Measurements from ENCODE around the gene ALPP.

DNA sequence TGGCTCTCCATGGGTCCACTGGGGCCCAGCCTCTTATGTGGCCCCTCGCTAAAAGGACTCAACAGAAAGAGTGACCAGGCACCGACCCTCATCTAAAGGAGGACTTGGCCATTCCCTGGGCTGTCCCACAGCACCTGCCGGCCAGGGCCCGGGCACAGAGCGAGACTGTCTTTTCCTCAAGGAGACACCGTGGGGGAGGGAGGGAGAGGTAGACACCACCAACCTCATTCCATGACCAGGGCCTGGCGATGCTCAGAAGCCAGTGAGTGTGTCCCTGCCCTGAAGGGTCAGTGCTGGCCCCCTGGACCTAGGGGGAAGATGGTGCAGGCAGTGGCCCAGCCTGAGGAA, 39.8 kb upstream of the ALPP start:
- TF ChIP-seq, protein P1, sequence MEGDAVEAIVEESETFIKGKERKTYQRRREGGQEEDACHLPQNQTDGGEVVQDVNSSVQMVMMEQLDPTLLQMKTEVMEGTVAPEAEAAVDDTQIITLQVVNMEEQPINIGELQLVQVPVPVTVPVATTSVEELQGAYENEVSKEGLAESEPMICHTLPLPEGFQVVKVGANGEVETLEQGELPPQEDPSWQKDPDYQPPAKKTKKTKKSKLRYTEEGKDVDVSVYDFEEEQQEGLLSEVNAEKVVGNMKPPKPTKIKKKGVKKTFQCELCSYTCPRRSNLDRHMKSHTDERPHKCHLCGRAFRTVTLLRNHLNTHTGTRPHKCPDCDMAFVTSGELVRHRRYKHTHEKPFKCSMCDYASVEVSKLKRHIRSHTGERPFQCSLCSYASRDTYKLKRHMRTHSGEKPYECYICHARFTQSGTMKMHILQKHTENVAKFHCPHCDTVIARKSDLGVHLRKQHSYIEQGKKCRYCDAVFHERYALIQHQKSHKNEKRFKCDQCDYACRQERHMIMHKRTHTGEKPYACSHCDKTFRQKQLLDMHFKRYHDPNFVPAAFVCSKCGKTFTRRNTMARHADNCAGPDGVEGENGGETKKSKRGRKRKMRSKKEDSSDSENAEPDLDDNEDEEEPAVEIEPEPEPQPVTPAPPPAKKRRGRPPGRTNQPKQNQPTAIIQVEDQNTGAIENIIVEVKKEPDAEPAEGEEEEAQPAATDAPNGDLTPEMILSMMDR (IDR thresholded peaks at IDR 0.05) = no peak
- no peak for TF ChIP-seq EZH2 (IDR thresholded peaks at IDR 0.05; ENCODE audit: borderline replicate concordance, insufficient read depth, low read depth, low read length, poor library complexity, severe bottlenecking)
